HG03196 (cell line): ENCODE results near the gene PIK3R5.

ENCODE experiments used
- ATAC-seq: cut with Tn5 transposase; IDR thresholded peaks from one replicate; pipeline ENCODE4 v1.9.1; 2021; ENCODE audit not compliant: unreplicated experiment

PIK3R5 gene, protein sequence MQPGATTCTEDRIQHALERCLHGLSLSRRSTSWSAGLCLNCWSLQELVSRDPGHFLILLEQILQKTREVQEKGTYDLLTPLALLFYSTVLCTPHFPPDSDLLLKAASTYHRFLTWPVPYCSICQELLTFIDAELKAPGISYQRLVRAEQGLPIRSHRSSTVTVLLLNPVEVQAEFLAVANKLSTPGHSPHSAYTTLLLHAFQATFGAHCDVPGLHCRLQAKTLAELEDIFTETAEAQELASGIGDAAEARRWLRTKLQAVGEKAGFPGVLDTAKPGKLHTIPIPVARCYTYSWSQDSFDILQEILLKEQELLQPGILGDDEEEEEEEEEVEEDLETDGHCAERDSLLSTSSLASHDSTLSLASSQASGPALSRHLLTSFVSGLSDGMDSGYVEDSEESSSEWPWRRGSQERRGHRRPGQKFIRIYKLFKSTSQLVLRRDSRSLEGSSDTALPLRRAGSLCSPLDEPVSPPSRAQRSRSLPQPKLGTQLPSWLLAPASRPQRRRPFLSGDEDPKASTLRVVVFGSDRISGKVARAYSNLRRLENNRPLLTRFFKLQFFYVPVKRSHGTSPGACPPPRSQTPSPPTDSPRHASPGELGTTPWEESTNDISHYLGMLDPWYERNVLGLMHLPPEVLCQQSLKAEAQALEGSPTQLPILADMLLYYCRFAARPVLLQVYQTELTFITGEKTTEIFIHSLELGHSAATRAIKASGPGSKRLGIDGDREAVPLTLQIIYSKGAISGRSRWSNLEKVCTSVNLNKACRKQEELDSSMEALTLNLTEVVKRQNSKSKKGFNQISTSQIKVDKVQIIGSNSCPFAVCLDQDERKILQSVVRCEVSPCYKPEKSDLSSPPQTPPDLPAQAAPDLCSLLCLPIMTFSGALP

DNA sequence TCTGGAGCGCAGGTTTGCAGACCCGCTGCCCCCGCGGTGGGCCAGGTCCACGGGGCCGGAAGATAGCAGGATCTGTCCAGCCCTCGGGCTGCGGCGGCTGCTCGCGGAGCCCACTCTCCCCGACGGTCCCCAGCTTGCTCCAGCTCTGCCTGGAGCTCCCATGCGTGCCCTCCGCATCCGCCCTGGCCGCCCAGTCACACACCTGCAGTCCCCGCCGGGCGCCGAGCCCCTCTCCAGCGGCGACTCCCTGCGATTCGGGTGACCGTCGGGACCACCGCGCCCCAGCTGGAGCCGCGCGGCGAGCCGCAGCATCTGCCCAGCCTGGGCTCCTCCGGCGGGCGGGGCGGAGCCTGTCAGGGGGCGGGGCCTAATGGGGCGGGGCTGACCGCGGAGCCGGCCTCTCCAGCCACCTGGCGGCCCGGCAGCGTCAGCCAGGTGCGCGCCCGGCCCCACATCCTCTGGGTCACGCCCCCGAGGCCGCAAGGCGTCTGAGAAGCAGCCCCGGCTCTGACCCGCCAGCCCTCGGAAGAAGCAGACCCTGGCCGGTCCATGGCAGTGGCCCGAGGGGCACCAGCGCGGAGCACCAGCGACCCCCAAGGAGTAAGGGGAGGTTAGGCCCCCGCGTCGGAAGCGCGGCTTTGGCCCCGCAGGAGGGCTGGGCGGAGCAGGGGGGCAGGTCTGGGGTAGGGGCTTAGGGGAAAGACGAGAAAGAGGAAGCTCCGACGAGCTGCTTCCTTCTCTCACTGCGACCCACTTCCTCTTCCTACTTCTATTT is at the start of gene PIK3R5:
PIK3R5 (minus strand) TSS at position 314 of the 775 bp plus-strand sequence. CDS start 54,213 bp downstream, outside the sequence.
- ATAC-seq: peak; percentile 45

DNA sequence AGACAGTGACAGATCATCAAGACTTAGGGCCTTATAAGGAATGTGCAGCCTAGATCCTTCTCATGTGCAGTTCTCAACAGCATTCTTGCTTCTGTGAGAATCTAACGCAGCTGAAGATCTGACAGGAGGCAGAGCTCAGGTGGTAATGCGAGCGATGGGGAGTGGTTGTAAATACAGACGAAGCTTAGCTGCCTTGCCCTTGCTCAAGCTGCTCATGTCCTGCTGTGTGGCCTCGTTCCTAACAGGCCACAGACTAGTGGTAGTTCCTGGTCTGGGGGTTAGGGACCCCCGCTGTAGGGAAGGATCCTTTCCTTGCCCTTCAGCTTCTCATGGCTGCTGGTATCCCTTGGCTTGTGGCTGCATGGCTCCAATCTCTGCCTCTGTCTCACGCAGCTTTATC is 45.5 kb upstream of the PIK3R5 start:
- ATAC-seq: no peak

DNA sequence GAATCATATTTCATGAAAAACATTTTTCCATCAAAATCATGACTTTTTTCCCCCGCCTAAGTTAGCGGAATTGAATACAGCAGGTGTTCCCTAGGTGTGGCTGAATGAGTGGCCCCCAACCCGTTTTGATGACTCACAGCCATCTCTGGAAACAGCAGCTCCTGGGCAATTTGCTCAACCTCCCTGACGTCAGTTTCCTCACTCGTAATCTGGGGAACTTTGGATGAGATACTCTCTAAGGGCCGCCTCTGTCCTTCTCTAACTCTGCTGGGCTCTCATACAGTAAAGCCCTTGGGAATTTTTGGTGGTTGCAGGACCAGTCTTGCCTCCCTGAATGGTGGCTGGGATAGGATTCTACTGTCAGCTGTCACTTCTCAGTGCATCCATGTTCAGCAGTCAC is 44.2 kb upstream of the PIK3R5 start:
- ATAC-seq: no peak

DNA sequence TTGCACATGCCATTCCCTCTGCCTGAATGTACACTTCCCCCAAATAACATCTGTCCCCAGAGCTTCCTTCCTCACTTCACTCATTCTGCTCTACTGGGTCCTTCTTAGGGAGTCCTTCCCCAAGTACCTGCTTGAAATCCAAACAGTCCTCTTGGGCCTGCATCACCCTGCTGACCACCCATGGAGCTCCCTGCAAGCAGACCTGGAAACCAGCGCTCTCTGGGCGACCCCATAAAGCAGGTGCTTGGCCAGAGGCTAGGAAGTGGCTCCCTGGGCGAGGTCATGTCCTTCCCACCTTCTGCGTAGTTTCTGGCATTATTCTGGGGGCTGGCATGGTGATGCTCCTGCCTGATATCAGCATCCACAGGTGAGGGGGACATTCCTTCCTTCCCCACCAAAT is 43.6 kb upstream of the PIK3R5 start:
- ATAC-seq: no peak

- no peak for ATAC-seq
Measured at GRCh38 chr17:9007052-9007714, 41.7 kb upstream of the PIK3R5 start.

DNA sequence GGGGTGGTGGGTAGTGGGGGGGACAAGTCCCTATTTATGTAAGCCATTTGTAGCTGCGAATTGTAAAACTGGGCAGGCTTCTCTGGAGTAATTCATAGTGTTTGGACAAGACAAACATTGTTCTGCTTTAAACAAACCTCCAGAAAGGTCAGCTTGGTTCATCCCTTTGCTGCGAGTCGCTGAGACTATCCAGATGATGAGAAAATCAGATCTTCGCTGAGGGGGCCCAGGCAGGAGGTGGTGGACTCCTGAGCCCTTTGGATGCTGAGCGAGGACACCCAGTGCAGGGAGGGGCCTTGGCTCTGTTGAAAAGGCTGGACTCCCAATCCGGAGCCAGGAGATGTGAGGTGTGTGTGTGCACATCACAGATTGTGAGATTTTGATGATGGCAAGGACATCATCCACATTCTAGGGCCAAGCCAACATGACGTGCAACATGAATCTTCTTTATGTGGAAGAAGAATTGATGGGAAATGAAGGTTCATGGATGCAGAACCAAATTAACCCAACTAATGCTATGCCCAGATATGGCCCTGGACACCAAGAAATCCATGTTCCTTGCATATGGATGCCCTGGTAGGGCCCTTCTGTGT is 40.8 kb upstream of the PIK3R5 start:
- no peak for ATAC-seq

DNA sequence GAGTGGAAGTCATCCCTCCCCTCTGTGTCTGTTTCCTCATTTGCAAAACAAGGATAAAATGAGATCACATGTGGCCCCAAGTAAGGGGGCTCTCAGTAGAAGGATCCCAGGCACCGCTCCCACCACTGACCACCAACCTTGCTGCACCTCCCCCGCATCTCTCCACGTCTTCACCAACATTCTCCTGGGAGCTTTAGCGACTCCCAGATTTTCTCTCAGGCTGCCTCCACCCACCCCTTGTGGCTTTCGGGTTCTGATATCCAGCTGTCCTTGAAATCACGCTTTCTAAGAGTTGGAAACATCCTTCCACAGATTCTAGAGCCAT is 39.4 kb upstream of the PIK3R5 start:
- ATAC-seq: no peak

DNA sequence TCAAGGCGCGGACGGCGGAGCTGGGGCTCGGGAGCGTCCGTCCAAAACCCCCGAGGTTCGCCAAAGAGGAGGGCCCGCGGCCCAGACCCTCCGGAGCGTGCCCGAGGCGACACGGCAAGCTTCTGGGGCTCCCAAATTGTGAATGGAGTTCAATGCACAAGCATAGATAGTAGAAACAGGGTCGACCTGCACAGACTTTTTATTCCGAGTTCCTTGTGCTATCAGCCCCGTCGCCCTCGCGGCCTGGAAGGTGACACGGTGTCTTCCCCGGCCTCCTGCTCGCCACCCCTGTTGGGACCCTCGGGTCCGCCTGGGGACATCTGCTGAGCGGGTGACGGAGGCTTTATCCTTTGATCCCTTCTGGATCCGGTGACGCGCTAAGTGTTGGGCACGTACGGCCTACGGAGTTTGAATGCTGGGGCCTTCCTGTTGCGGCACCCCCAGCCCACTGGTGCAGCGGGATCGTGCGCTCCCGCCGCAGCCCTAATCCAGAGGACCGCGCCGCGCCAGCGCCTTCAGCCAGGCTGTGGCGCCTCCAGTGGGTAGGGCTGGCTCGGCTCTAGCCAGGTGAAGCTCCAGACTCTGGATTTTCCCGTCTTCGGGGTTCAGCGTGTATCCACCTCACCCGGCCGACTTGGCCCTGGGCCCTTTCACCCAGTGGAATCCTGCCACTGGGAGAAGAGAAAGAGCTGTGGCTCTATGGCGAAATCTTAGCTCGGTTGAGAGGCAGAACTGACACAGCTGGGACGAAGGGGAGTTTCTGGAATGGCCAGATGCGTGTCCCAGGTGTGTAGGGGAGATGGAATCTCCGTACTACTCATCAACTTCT is 38.8 kb upstream of the PIK3R5 start:
- no peak for ATAC-seq

GRCh38 chr17:9003355-9004131 is 38.0 kb upstream of the PIK3R5 start:
- ATAC-seq: no peak

DNA sequence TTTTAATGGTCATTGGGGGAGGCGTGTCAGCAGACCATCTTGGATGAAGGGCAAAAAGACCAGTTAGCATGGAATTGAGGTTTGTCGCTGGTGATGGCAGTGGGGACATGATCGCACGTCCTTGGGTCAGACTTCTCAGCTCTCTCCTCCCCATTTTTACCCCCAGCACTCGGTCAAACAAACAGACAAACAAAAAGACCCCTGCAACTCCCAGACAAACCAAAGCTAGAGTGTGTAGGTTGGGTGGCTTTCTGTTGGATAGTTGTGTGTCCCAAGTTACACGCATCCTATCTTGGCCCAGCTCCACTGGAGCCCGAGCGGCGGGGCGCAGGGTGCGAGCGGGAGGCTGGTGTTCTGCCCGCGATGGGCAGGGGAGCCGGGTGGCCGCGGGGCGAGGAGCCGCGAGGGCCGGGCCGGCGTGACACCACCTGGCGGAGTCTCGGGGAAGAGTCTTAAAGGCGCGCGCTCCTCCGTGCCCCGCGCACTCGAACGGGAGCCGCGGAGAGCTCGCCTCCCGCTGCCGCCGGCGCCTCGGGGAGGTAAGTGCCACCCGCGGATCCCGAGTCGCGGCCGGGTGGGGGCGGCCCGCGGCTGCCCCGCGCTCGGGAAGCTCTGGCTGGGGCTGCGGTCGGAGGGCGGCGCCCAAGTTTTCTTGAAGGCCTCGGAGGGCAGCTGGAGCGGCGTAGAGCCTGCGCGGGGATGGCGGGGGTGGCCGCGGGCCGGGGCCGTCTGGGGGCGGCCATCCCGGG is 37.3 kb upstream of the PIK3R5 start:
- no peak for ATAC-seq

GRCh38 chr17:9002227-9002605 is 36.7 kb upstream of the PIK3R5 start:
- no peak for ATAC-seq

DNA sequence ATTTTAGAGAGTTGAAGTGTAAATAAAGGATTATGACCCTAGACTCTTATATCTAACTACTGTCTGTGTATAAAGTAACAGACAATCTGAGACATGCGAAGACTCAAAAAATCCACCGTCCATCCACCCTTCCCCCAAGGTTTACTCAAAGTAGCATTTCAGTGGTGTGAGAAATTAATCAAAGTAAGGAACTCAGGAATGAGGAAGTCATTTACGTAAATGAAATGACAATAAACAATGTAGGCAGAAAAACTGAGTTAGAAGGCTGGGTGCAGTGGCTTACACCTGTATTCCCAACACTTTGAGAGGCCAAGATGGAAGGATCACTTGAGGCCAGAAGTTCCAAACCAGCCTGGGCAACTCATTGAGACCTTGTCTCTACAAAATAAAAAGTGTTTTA is 36.1 kb upstream of the PIK3R5 start:
- ATAC-seq: no peak

DNA sequence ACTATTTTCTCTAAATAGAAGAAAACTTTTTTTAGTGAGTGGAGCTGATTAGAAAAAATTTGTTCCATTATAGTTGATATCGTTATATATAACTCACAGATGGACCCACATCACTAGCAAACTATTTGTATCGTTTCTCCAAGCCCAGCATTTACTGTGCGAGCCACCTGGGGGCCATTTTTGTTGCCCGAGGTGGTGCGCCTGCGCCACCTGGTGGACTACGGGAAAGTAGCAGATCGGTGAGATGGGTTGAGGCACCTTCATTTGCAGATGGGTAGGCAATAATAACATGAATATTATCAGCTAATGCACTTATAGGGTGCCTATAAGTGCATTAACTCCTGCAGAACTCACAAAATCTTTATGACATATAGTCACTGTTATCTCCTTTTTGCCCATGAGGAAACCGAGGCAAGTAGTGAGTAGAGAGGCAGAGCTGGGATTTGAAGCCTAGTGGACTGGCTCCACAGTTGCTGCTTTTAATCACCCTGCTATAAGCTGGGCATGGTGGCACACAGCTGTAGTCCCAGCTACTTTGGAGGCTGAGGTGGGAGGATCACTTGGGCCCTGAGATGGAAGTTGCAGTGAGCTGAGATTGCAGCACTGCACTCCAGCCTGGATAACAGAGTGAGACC is 32.6 kb upstream of the PIK3R5 start:
- ATAC-seq: peak; percentile 55

- no peak for ATAC-seq
Measured at GRCh38 chr17:8995711-8996110, 30.2 kb upstream of the PIK3R5 start.

GRCh38 chr17:8994319-8994718 is 28.8 kb upstream of the PIK3R5 start:
- no peak for ATAC-seq

DNA sequence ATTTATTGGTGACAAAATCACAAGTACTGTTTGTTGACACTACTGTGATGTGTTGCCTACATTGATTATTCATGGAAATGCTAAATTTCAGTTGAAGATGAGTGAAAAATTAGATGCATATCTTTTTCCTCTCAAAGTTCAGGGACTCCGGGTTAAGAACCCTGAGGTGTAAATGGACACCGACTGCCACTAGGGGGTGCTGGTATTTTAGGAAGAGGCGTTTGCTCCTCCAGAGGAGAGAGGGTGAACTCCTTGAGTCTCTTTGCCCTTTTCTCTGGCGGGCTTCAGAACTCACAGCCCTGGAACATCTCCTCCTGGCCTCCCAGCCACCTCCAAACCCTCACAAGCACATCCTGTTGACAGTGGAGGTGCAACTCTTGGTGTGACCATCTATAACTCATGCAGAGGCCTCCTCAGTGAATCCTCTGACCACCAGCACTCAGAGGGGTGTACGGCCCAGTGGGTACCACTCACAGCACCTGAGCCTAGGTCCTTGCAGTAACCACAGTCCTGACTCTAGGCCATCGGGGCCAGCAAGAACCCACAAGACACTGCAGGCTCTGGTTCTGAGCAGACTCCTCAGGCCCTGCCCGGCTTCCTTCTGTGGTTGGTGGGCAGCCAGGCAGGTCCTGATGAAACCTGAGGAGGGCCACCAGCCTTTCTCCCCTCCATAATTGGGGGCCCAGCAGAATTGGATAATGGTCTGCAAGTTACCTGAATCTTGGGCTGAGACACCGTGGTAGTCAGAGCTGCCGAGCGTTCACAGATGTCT is 26.2 kb upstream of the PIK3R5 start:
- no peak for ATAC-seq
